HCT116 (cell line): ENCODE data around the gene ZCWPW2. TPM values are rescaled to one million over a fixed set of nuclear protein-coding genes. Genes with fewer than 3 reads are reported as not detected.

Source experiments
- ATAC-seq: fragments of 200-7000 bp; cut with Tn5 transposase; 2 replicates; pipeline ENCODE4 v1.9.1; 2020; ENCODE audit warnings: mild to moderate bottlenecking, moderate library complexity
- BruUV-seq: library from RNA; stranded (reverse); fragments of 400-500 nt; replicated peaks from 2 replicates; lab custom pipeline; 2021; lab: Mats Ljungman, UMichigan
- CTCF ChIA-PET: fragments of 300-600 bp; sonication (Branson Sonifier 250); formaldehyde crosslinking; loops from one replicate; lab custom pipeline; 2021; ENCODE audit warnings: antibody characterized with exemption; lab: Charles Lee
- POLR2A ChIA-PET: fragments of 300-600, 350-600 bp; sonication (Branson Sonifier 250); formaldehyde crosslinking; loops from one replicate; lab custom pipeline; 2021; ENCODE audit warnings: antibody characterized with exemption; lab: Charles Lee
- RAD21 ChIA-PET, 2 experiments: fragments of 300-600 bp; sonication (Branson Sonifier 250); formaldehyde crosslinking; loops; one replicate each; lab custom pipeline; 2023; ENCODE audit warnings: low total read pairs in 2 of 2; ENCODE audit not compliant: uncharacterized antibody in 2 of 2, unreplicated experiment in 2 of 2, low non-redundant PET in 1 of 2; lab: Charles Lee
- DNase-seq: peaks from one replicate; pipeline ENCODE4 v3.0.0-alpha.2; 2010; ENCODE audit warnings: low read depth, low spot score
- H2AFZ ChIP-seq: fragments of 200-600 bp; shearing (Covaris generic), sonication (generic); 2 replicates; pipeline ENCODE4 v1.6.1; 2017; ENCODE audit warnings: low read depth, mixed run types, mixed read lengths, antibody characterized with exemption, low read length; ENCODE audit not compliant: poor library complexity, severe bottlenecking
- H3K27ac ChIP-seq: 2 replicates; pipeline ENCODE4 v1.5.1; 2012; ENCODE audit warnings: low read depth, low read length
- H3K27me3 ChIP-seq: fragments of 200-600 bp; sonication (generic); 2 replicates; pipeline ENCODE4 v1.6.1; 2016; ENCODE audit warnings: mixed run types, low read length, mixed read lengths; ENCODE audit not compliant: insufficient read depth
- H3K36me3 ChIP-seq, 2 experiments: fragments of 200-500 bp in 1 of 2; fragments of 200-600 bp in 1 of 2; sonication (Bioruptor generic) in 1 of 2; sonication (generic) in 1 of 2; 2 replicates each; pipeline versions ENCODE4 v1.5.1 to v1.6.1; 2014 to 2016; ENCODE audit warnings: low read length in 2 of 2, inconsistent platforms in 1 of 2, mixed read lengths in 1 of 2, mixed run types in 1 of 2; ENCODE audit not compliant: insufficient read depth in 2 of 2, control insufficient read depth in 1 of 2
- H3K4me1 ChIP-seq, 2 experiments: fragments of 200-600 bp in 1 of 2; sonication (generic) in 1 of 2; 2 replicates each; pipeline versions ENCODE4 v1.5.1 to v1.6.1; 2012 to 2017; ENCODE audit warnings: low read length in 2 of 2, inconsistent platforms in 1 of 2, mild to moderate bottlenecking in 1 of 2, mixed read lengths in 1 of 2, mixed run types in 1 of 2, moderate library complexity in 1 of 2; ENCODE audit not compliant: insufficient read depth in 2 of 2, control insufficient read depth in 1 of 2
- H3K4me2 ChIP-seq: fragments of 200-600 bp; sonication (generic); 2 replicates; pipeline ENCODE4 v1.6.1; 2017; ENCODE audit warnings: mixed run types, low read length, mixed read lengths
- H3K4me3 ChIP-seq, 2 experiments: fragments of 200-600 bp in 1 of 2; sonication (generic) in 1 of 2; replicated peaks in 1 of 2; 2 replicates each; pipeline ENCODE4 v1.5.1; 2011 to 2016; ENCODE audit warnings: low read length in 2 of 2, control low read depth in 1 of 2, low read depth in 1 of 2, mild to moderate bottlenecking in 1 of 2, mixed read lengths in 1 of 2, mixed run types in 1 of 2
- H3K79me2 ChIP-seq: fragments of 200-600 bp; sonication (generic); 2 replicates; pipeline ENCODE4 v1.6.1; 2017; ENCODE audit warnings: mild to moderate bottlenecking, mixed run types, low read length, moderate library complexity, mixed read lengths; ENCODE audit not compliant: insufficient read depth
- H3K9ac ChIP-seq: fragments of 200-600 bp; sonication (generic); 2 replicates; pipeline ENCODE4 v1.6.1; 2016; ENCODE audit warnings: low read length, mixed read lengths
- H3K9me2 ChIP-seq: fragments of 200-600 bp; sonication (generic), shearing (Covaris generic); 2 replicates; pipeline ENCODE4 v1.6.1; 2017; ENCODE audit warnings: mixed run types, mild to moderate bottlenecking, moderate library complexity; ENCODE audit not compliant: insufficient read depth
- H3K9me3 ChIP-seq, 2 experiments: fragments of 200-500 bp in 1 of 2; fragments of 200-600 bp in 1 of 2; sonication (Bioruptor generic) in 1 of 2; sonication (generic) in 1 of 2; 2 replicates each; pipeline ENCODE4 v1.6.1; 2014 to 2017; ENCODE audit warnings: low read length in 2 of 2, mixed read lengths in 2 of 2, inconsistent platforms in 1 of 2, low read depth in 1 of 2, mild to moderate bottlenecking in 1 of 2, mixed run types in 1 of 2, moderate library complexity in 1 of 2; ENCODE audit not compliant: control insufficient read depth in 1 of 2, insufficient read depth in 1 of 2
- H4K20me1 ChIP-seq: fragments of 200-600 bp; sonication (generic), shearing (Covaris generic); 2 replicates; pipeline ENCODE4 v1.6.1; 2017; ENCODE audit warnings: mixed run types, mild to moderate bottlenecking, moderate library complexity; ENCODE audit not compliant: insufficient read depth
- CBX3 ChIP-seq: IDR thresholded peaks from 2 replicates; pipeline ENCODE4 v1.6.1; 2012; ENCODE audit warnings: low read depth
- CEBPB ChIP-seq: IDR thresholded peaks from 2 replicates; pipeline ENCODE4 v1.6.1; 2012; ENCODE audit warnings: low read depth
- EGR1 ChIP-seq: IDR thresholded peaks from 2 replicates; pipeline ENCODE4 v1.6.1; 2012; ENCODE audit warnings: low read depth
- EZH2 ChIP-seq: fragments of 200-600 bp; sonication (generic); IDR thresholded peaks from 2 replicates; pipeline ENCODE4 v1.6.1; 2017; ENCODE audit warnings: antibody characterized with exemption, mixed run types
- EZH2phosphoT487 ChIP-seq: fragments of 200-600 bp; IDR thresholded peaks from 2 replicates; pipeline ENCODE4 v1.6.1; 2018; ENCODE audit warnings: antibody characterized with exemption, borderline replicate concordance
- FOSL1 ChIP-seq: IDR thresholded peaks from 2 replicates; pipeline ENCODE4 v1.6.1; 2012; ENCODE audit warnings: low read depth
- JUND ChIP-seq: IDR thresholded peaks from 2 replicates; pipeline ENCODE4 v1.6.1; 2012
- POLR2A ChIP-seq: IDR thresholded peaks from 2 replicates; pipeline ENCODE4 v1.7.0; 2011; ENCODE audit warnings: borderline replicate concordance; ENCODE audit not compliant: insufficient read depth, insufficient read length; ENCODE audit errors: extremely low read depth
- POLR2AphosphoS5 ChIP-seq: IDR thresholded peaks from 2 replicates; pipeline ENCODE4 v1.6.1; 2011; ENCODE audit warnings: mild to moderate bottlenecking, low read depth, low read length, moderate library complexity
- RAD21 ChIP-seq: IDR thresholded peaks from 2 replicates; pipeline ENCODE4 v1.6.1; 2012; ENCODE audit warnings: low read depth, mild to moderate bottlenecking
- SRF ChIP-seq: IDR thresholded peaks from 2 replicates; pipeline ENCODE4 v1.6.1; 2012; ENCODE audit warnings: low read depth
- TCF7L2 ChIP-seq: IDR thresholded peaks from 2 replicates; pipeline ENCODE4 v1.7.0; 2011; ENCODE audit warnings: borderline replicate concordance, inconsistent platforms; ENCODE audit not compliant: insufficient read depth, insufficient read length; ENCODE audit errors: extremely low read depth
- ZFX ChIP-seq: fragments of 450-650 bp; IDR thresholded peaks from 2 replicates; pipeline ENCODE4 v1.6.1; 2017
- intact Hi-C: fragments of 100-400 bp; cut with micrococcal nuclease; formaldehyde crosslinking; loops from 2 replicates; pipeline ENCODE4 v1.10.0; 2022
- total RNA-seq: library from RNA; stranded (reverse); gene quantifications from one replicate; pipeline ENCODE4 v1.2.1, GENCODE V29; 2021; ENCODE audit not compliant: unreplicated experiment
- TF ChIP-seq, protein P1 (sequence below), 3 experiments: fragments of 200-600 bp in 1 of 3; sonication (generic) in 1 of 3; IDR thresholded peaks in 2 of 3; conservative IDR thresholded peaks in 1 of 3; 2 replicates each; pipeline ENCODE4 v1.5.1; 2012 to 2017; ENCODE audit warnings: low read depth in 2 of 3, low read length in 2 of 3, antibody characterized with exemption in 1 of 3, borderline replicate concordance in 1 of 3, control low read depth in 1 of 3, mild to moderate bottlenecking in 1 of 3, mixed read lengths in 1 of 3, mixed run types in 1 of 3, moderate library complexity in 1 of 3; ENCODE audit not compliant: insufficient read depth in 1 of 3
- TF ChIP-seq, protein P2 (sequence below): IDR thresholded peaks from 2 replicates; pipeline ENCODE4 v1.6.1; 2012
- TF ChIP-seq, protein P3 (sequence below): IDR thresholded peaks from 2 replicates; pipeline ENCODE4 v1.6.1; 2011; ENCODE audit warnings: mild to moderate bottlenecking, low read length, moderate library complexity; ENCODE audit not compliant: insufficient replicate concordance; ENCODE audit errors: extremely low read depth

Gene ZCWPW2
- total RNA-seq, 1 experiment from 2014 or later: 1.1 TPM

DNA sequence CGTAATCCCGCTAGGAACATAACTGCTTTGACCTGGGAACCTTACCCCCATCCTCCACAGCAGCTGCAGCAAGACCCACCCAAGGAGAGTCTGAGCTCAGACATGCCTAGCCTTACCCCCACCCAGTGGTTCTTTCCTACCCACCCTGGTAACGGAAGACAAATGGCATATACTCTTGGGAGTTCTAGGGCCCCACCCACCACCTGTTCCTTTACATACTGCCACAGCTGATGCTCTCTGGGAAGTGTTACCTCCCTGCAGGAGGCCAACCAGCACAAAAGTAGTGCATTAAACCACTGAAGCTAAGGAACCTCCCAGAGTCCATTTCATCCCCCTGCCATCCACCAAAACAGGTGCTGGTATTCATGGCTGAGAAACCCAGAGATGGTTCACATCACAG is 50.7 kb downstream of the ZCWPW2 start:
- Histone ChIP-seq H3K9me2 (no peaks in the 10 kb centered on the region), H3K4me1 (no peaks in the 10 kb centered on the region), H3K4me3 (no peak overlapping the region), H3K36me3 (no peaks in the 10 kb centered on the region), H3K9ac (no peak overlapping the region), H3K27ac (no peak overlapping the region), H3K79me2 (no peaks in the 10 kb centered on the region), H4K20me1 (no peaks in the 10 kb centered on the region), H3K27me3 (no peaks in the 10 kb centered on the region), H3K9me3 (no peaks in the 10 kb centered on the region), H2AFZ (no peak overlapping the region), H3K4me2 (no peak overlapping the region)
- DNase-seq: no peak
- no peak for TF ChIP-seq POLR2A
- no peak for TF ChIP-seq CBX3
- TF ChIP-seq EGR1: no peak
- no peak for TF ChIP-seq RAD21
- TF ChIP-seq POLR2AphosphoS5: no peak
- ATAC-seq: no peak
- POLR2A ChIA-PET: no interaction called here
- intact Hi-C loops: no loop called here
- CTCF ChIA-PET: no interaction called here
- RAD21 ChIA-PET: interaction anchor here in 1 of 2 experiments (0.7 kb wide), 1 partner anchor 21 kb away, joined by 4 read pairs; no protein-coding TSS in a partner anchor
- BruUV-seq: no TSS peak

DNA sequence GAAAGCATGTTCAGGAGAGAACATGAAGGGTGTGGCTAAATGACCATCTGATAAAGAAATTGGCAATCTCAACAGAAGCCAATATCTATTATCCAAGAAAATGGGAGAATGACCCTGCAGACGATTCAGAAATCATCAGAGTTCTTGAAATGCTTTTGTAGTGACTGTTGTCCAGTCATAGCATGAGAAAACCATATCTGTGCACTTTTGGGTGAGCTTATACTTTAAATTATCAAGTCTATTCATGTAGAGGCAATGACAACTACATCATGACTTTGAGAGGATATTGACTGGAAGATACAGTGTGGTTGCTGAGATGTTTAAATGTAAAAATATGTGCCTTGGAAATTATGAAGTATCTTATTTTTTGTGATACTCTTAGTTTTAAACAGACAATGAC is 57.7 kb downstream of the ZCWPW2 start:
- H3K27me3 ChIP-seq: no peaks in the 10 kb centered on the region
- no peaks in the 10 kb centered on the region for H3K36me3 ChIP-seq
- no peak overlapping the region for H3K4me2 ChIP-seq
- RAD21 ChIA-PET: no interaction called here
- intact Hi-C loops: no loop called here
- CTCF ChIA-PET: no interaction called here
- no peak overlapping the region for H2AFZ ChIP-seq
- H3K79me2 ChIP-seq: no peaks in the 10 kb centered on the region
- ATAC-seq: no peak
- no peak overlapping the region for H3K9ac ChIP-seq
- POLR2A ChIA-PET: no interaction called here
- H4K20me1 ChIP-seq: no peaks in the 10 kb centered on the region
- DNase-seq: no peak
- H3K4me3 ChIP-seq: no peak overlapping the region
- TF ChIP-seq, protein P1, sequence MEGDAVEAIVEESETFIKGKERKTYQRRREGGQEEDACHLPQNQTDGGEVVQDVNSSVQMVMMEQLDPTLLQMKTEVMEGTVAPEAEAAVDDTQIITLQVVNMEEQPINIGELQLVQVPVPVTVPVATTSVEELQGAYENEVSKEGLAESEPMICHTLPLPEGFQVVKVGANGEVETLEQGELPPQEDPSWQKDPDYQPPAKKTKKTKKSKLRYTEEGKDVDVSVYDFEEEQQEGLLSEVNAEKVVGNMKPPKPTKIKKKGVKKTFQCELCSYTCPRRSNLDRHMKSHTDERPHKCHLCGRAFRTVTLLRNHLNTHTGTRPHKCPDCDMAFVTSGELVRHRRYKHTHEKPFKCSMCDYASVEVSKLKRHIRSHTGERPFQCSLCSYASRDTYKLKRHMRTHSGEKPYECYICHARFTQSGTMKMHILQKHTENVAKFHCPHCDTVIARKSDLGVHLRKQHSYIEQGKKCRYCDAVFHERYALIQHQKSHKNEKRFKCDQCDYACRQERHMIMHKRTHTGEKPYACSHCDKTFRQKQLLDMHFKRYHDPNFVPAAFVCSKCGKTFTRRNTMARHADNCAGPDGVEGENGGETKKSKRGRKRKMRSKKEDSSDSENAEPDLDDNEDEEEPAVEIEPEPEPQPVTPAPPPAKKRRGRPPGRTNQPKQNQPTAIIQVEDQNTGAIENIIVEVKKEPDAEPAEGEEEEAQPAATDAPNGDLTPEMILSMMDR (IDR thresholded peaks at IDR 0.05 in 2 of 3, conservative IDR thresholded peaks at IDR 0.05 in 1 of 3; ENCODE audit: borderline replicate concordance in 1 of 3, insufficient read depth in 1 of 3, low read depth in 2 of 3, low read length in 2 of 3): no peak
- TF ChIP-seq ZFX (no peak), POLR2A (no peak), EZH2phosphoT487 (no peak), RAD21 (no peak), JUND (no peak), CBX3 (no peak), SRF (no peak), FOSL1 (no peak), TCF7L2 (no peak), CEBPB (no peak), EZH2 (no peak), EGR1 (no peak)
- TF ChIP-seq, protein P2, sequence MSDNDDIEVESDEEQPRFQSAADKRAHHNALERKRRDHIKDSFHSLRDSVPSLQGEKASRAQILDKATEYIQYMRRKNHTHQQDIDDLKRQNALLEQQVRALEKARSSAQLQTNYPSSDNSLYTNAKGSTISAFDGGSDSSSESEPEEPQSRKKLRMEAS: no peak
- TF ChIP-seq, protein P3, sequence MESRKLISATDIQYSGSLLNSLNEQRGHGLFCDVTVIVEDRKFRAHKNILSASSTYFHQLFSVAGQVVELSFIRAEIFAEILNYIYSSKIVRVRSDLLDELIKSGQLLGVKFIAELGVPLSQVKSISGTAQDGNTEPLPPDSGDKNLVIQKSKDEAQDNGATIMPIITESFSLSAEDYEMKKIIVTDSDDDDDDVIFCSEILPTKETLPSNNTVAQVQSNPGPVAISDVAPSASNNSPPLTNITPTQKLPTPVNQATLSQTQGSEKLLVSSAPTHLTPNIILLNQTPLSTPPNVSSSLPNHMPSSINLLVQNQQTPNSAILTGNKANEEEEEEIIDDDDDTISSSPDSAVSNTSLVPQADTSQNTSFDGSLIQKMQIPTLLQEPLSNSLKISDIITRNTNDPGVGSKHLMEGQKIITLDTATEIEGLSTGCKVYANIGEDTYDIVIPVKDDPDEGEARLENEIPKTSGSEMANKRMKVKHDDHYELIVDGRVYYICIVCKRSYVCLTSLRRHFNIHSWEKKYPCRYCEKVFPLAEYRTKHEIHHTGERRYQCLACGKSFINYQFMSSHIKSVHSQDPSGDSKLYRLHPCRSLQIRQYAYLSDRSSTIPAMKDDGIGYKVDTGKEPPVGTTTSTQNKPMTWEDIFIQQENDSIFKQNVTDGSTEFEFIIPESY: no peak
- no peaks in the 10 kb centered on the region for H3K9me3 ChIP-seq
- no TSS peak for BruUV-seq
- no peaks in the 10 kb centered on the region for H3K4me1 ChIP-seq
- no peaks in the 10 kb centered on the region for H3K9me2 ChIP-seq
- no peak overlapping the region for H3K27ac ChIP-seq
